HG03103 (cell line): ENCODE measurements around the gene LAMB3.

ENCODE experiments used
- ATAC-seq: cut with Tn5 transposase; IDR thresholded peaks from one replicate; pipeline ENCODE4 v1.9.1; 2021; ENCODE audit warnings: low read depth; ENCODE audit not compliant: unreplicated experiment

LAMB3 gene

DNA sequence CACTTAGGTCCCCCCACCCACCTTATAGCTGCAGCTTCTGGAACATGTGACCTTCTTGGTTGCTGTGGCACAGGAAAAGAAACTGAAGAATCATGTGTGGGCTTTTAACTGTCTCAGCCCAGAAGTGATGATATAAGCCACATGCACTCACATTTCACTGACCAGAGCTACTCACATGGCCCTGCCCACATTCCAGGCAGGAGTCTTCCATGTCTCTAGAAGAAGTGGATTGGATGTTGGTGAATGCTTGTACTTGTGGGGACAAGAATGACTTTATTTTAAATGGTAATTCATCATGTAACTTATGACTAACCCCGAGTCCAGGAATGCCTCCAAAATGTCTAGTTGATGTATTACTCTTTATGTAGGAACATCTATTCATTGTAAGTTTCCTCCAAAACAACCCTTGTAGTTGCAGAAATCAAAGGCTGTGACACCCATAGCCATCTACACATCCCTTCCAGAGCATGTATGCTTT, 84.5 kb downstream of the LAMB3 start:
- no peak for ATAC-seq

DNA sequence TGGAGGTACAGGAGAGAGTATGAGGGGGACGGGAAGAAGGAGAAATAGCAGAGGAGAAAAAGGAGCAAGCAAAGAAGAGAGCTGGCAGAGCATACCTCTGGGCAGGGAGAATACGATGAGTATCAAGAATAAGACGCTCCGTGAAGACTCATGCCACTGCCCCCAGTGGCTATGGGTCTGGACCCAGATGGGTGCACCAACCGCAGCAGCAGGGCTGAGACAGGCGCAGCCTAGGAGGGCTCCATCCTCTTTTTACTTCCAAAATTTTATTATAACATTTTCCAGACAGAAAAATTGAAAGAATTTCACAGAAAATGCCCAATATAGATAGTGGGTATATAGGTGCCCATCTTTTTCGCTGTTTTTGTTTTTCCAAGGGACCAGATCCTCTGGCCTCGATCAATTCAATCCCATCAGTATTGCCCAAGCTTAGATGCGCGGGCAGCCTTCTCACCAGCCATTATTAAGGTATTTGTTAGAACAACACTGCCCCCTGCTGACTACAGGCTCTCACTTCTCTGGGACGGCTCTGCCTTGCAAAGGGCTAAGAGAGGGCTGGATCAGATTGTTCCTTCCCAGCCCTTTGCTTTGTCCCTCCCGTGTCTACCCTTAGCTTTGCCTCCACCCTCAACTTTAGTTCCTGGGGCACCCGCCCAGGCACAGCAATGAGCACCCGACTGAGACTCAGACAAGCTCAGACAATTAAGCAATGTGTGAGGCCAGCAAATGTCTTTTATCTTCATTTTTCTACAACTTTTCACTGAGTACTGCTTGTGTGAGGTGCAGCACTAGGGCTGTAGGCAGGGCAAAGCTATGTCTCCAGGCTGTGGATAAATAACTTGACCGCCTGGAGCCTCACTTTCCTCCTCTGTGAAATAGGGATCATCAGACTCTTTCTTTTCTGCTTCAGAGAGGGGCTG, 86.2 kb downstream of the LAMB3 start:
- peak; percentile 86 for ATAC-seq
